ENCODE data around the gene SIRPB2.

SIRPB2 gene

GRCh38 chr20:1438361-1438760 is 52.9 kb downstream of the SIRPB2 start:
- peak; percentile 45 for DNase-seq

DNA sequence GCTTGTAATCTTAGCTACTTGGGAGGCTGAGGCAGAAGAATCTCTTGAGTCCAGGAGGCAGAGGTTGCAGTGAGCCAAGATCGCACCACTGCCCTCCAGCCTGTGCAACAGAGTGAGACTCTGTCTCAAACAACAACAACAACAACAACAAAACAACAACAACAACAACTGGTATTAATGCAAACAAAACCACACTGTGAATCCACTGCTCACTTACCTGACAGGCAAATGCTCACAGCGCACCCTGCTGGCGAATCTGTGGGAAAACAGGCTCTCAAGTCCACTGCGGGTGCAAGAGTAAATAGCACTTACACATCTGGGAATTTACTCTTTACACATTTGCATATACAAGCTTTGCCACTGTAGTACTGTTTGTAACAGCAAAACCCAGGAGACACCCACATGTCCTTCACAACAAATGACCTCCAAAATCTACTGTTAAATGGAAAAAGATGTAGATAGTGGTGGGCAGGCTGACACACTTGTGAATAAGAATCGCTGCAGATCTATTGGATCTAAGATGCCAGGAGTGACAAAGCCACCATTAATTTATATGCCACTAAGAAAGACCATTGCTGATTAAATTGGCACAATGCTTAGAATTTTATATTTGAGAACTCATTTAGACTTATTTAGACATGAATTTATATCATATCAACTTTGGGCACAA is 53.9 kb downstream of the SIRPB2 start:
- peak; percentile 87 for DNase-seq

- no peak for DNase-seq
These were observed 55.0 kb downstream of the SIRPB2 start for GRCh38 chr20:1436263-1436662.

DNA sequence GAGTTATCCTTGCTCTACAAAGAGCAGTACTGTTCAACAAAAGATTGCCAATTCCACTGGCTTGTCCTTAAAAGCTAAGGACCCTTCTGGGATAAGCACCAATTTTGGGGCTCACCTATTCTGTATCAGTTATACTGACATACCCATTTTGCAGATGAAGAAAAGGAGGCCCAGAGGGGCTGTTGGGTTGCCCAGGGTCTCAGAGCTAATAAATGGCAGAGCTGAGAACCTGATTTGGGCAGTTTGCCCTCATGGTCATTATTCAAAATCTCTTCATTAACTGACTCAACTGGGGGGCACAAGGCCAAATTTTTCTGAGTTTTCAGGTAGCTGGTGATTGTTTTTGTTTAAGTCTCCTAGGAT is 55.9 kb downstream of the SIRPB2 start:
- no peak for DNase-seq

- DNase-seq, result no peak
These were observed 56.5 kb downstream of the SIRPB2 start for GRCh38 chr20:1434571-1435336.

DNA sequence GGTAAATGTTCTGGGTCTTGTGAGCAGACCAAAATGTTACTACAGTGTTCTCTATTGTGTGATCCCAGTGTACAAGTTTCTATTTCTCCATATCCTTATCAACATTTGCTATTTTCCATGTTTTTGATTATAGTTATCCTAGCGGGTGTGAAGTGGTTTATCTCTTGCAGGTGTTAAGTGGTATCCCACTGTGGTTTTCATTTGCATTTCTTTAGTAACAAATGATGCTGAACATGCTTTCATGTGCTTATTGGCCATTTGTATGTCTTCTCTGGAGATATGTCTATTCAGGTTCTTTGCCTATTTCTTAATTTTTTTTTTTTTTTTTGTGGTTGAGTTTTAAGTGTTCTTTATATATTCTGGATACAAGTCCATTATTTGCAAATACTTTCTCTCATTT is 60.1 kb downstream of the SIRPB2 start:
- no peak for DNase-seq

- no peak for DNase-seq
These were observed 61.2 kb downstream of the SIRPB2 start for GRCh38 chr20:1430004-1430451.

GRCh38 chr20:1429143-1429728 is 62.0 kb downstream of the SIRPB2 start:
- DNase-seq, result no peak

DNA sequence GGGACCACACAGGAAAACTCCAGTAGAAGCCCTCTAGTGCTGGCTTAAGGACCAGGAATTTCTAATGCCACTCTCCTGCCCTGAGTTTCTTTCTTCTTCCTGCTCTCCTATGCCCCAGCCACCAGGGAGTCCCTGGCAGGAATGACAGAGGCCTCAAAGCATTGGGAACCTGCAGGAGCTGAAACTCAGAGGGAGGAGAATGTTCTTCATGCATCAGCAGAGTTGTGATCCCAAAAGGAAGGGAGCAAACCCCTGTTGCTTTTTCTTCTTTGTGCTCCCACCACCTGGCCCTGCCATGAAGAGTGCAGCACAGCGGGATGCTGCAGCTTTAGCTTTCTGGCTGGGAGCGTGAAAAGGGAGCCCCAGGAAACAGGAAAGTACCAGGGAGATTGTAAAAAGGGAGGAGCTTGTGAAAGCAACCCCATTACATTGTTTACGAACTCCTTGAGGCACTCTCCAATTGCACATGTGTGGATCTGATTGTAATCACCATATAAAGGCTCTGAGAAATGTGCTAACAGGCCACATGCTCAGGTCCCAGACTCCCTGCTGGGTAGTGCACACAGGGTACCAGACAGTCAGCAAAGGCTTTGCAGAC is 63.7 kb downstream of the SIRPB2 start:
- DNase-seq, result no peak

DNA sequence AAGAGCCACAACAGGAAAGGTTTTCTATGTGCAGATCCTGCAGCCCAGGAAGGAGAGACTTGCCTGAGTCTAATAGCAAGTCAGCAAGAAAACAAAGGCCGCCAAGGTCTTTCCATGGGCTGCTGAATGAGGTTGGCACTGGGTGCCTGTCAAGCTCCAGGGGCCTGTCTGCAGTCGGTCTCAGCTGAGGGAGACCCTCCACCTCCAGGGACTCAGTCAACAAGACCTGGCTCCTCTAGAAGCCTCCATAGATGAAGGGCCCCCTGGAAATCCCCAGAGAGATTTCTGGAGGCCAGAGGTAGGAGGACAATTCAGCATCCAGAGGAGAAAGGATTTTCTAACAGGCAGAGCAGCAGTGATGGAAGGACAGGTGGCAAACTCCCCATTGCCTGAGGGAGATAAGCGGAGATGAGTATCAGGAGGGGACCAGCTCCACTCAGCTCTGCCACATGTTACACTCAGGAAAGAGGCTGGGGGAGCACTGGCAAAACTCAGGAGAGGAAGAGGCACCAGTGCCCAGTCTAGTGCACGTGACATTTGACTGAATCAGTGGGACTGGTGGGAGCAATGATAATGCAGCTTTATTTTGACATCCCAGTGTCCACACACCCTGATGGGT is 64.9 kb downstream of the SIRPB2 start:
- DNase-seq, result no peak
